ENCODE data around the gene ZNF521. TPM values are rescaled to one million over a fixed set of nuclear protein-coding genes. Genes with fewer than 3 reads are reported as not detected.

The ZNF521 gene
- total RNA-seq, 1 donor from 2014 or later, result 75.1 TPM

DNA sequence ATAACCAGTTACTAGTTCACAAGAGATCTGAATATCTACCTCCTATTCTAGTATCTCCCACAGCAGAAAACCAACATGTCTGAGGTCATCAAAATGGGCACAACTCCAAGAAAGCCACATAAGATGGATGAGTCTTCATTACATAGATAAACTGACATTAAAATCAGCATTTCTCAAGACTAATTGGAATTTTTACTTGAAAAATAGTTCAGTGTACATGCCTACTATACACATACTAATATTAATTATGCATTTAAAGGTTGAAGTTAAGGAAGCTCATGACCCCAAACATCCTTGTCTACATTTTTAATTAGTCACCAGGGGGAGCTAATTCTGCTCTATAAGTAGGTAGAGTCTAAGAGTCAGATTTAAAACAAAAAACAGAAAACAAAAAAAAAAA, 41.9 kb downstream of the ZNF521 start:
- TF ChIP-seq, protein P1, sequence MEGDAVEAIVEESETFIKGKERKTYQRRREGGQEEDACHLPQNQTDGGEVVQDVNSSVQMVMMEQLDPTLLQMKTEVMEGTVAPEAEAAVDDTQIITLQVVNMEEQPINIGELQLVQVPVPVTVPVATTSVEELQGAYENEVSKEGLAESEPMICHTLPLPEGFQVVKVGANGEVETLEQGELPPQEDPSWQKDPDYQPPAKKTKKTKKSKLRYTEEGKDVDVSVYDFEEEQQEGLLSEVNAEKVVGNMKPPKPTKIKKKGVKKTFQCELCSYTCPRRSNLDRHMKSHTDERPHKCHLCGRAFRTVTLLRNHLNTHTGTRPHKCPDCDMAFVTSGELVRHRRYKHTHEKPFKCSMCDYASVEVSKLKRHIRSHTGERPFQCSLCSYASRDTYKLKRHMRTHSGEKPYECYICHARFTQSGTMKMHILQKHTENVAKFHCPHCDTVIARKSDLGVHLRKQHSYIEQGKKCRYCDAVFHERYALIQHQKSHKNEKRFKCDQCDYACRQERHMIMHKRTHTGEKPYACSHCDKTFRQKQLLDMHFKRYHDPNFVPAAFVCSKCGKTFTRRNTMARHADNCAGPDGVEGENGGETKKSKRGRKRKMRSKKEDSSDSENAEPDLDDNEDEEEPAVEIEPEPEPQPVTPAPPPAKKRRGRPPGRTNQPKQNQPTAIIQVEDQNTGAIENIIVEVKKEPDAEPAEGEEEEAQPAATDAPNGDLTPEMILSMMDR (conservative IDR thresholded peaks at IDR 0.05), result peak; percentile 33
- Mint-ChIP-seq H3K4me3 (no peak overlapping the region), H3K27me3 (no peaks in the 10 kb centered on the region), H3K36me3 (peaks cover 10% of the 10 kb centered on the region), H3K4me1 (ENCODE audit: unreplicated experiment) (peaks cover 46% of the 10 kb centered on the region), H3K27ac (no peak overlapping the region), H3K9me3 (no peaks in the 10 kb centered on the region)
- no peak for DNase-seq (ENCODE audit: extremely low spot score, unreplicated experiment)

DNA sequence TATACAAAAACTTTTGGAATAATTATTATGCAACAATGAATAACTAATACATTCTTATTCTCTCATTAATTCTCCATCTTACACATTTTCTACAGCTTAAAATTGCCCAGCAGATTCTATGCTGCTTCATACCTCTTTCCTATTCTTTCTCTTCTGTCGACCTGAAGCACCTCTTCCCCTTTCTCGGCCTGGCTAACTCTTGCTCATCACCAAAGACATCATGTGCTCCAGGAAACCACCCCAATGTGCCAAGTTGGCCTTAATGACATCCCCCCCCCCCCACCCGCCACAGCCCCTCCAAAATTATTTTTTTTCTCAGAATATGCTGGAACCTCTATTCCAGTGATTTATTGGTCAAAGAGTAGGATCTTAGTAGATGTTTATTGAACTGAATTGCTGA, 43.6 kb downstream of the ZNF521 start:
- DNase-seq (ENCODE audit: extremely low spot score, unreplicated experiment), result no peak
- no peaks in the 10 kb centered on the region for H3K9me3 Mint-ChIP-seq
- no peak overlapping the region for H3K4me3 Mint-ChIP-seq
- H3K27ac Mint-ChIP-seq, result no peak overlapping the region
- TF ChIP-seq, protein P1 (conservative IDR thresholded peaks at IDR 0.05), result no peak
- H3K27me3 Mint-ChIP-seq, result no peaks in the 10 kb centered on the region
- peaks cover 43% of the 10 kb centered on the region for H3K4me1 Mint-ChIP-seq (ENCODE audit: unreplicated experiment)
- peaks cover 15% of the 10 kb centered on the region for H3K36me3 Mint-ChIP-seq

DNA sequence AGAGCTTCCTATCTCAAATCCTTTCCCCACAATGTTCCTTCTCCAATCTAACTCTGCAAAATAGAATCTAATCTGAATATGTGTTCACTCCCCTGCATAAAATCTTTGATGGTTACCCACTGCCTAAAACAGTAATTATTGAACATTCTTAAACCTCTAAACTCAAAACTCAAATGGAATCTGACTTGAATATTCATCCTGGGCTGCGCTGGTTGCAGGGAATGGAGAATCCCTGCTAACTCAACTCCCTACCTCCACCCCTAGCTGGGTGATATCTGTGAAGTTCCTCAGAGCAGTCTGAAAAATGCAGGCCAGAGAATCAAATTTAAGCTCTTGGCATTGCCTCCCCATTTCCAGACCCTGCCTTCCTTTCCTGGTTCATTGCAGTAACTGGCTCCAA, 44.8 kb downstream of the ZNF521 start:
- no peaks in the 10 kb centered on the region for H3K27me3 Mint-ChIP-seq
- no peaks in the 10 kb centered on the region for H3K9me3 Mint-ChIP-seq
- H3K27ac Mint-ChIP-seq, result no peak overlapping the region
- H3K36me3 Mint-ChIP-seq, result peaks cover 15% of the 10 kb centered on the region
- H3K4me1 Mint-ChIP-seq (ENCODE audit: unreplicated experiment), result peaks cover 36% of the 10 kb centered on the region
- TF ChIP-seq, protein P1 (conservative IDR thresholded peaks at IDR 0.05), result no peak
- DNase-seq (ENCODE audit: extremely low spot score, unreplicated experiment), result no peak
- no peak overlapping the region for H3K4me3 Mint-ChIP-seq

DNA sequence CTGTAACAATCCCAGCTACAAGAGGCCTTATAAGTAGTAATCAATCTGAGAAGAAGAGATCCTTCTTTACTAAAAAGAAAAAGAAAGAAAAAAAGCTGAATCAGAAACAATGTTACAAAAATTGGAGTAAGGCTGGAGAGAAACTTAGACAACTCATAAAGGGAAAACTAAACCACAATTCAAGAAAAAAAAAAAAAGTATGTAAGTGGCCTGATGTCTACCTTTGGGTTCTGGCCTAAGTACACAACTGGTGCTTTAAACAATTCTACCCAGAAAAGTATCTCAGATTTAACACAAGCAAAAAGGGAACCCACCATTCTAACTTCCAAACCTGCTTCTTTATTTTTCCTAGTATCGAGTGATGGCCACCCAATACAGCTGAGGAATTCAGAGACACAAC, 45.3 kb downstream of the ZNF521 start:
- Mint-ChIP-seq H3K9me3 (no peaks in the 10 kb centered on the region), H3K27ac (no peak overlapping the region), H3K4me1 (ENCODE audit: unreplicated experiment) (peaks cover 35% of the 10 kb centered on the region), H3K27me3 (no peaks in the 10 kb centered on the region), H3K36me3 (peaks cover 15% of the 10 kb centered on the region), H3K4me3 (no peak overlapping the region)
- no peak for DNase-seq (ENCODE audit: extremely low spot score, unreplicated experiment)
- TF ChIP-seq, protein P1 (conservative IDR thresholded peaks at IDR 0.05), result no peak

DNA sequence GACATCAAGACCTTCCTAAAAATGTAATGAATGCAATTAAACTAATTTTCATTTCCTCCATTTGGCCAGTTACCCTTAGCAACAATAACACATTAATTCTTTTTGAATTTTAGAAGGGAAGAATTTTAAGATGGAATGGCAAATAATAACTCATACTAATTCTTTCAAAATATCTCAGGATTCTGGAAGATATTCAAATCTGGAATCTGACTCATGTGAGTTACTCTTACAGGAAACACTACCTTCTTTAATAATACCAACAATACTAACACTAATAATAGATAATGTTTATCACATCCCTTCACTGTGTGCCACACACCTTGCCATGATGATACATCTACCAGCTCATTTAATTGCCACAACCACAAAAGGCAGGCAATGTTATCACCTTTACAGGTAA, 46.4 kb downstream of the ZNF521 start:
- DNase-seq (ENCODE audit: extremely low spot score, unreplicated experiment), result no peak
- Mint-ChIP-seq H3K9me3 (no peaks in the 10 kb centered on the region), H3K4me3 (no peak overlapping the region), H3K27me3 (no peaks in the 10 kb centered on the region), H3K36me3 (peaks cover 18% of the 10 kb centered on the region), H3K27ac (no peak overlapping the region), H3K4me1 (ENCODE audit: unreplicated experiment) (peaks cover 25% of the 10 kb centered on the region)
- TF ChIP-seq, protein P1 (conservative IDR thresholded peaks at IDR 0.05), result no peak

DNA sequence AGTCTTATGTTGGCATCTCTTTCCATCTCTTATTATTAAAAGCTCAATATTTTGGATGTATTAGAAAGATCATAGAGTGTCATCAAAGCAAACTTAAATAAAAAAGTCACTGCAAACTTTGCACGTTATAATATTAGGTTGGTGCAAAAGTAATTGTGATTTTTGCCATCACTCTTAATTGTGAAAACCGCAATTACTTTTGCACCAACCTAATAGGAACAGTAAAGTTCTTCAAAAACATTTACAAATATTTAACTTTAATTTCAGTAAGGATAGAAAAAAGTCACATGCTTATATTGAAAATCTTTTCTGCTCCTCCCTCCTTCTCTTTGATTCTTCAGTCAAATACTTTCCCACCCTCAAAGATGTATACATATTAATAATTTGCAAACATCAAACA, 51.5 kb downstream of the ZNF521 start:
- Mint-ChIP-seq H3K27me3 (no peaks in the 10 kb centered on the region), H3K4me1 (ENCODE audit: unreplicated experiment) (peaks cover 7% of the 10 kb centered on the region), H3K4me3 (no peak overlapping the region), H3K9me3 (no peaks in the 10 kb centered on the region), H3K36me3 (peaks cover 11% of the 10 kb centered on the region), H3K27ac (no peak overlapping the region)
- no peak for DNase-seq (ENCODE audit: extremely low spot score, unreplicated experiment)
- TF ChIP-seq, protein P1 (conservative IDR thresholded peaks at IDR 0.05), result no peak
